ENCODE results near the gene PPP5C. TPM values are rescaled to one million over a fixed set of nuclear protein-coding genes. Genes with fewer than 3 reads are reported as not detected.

PPP5C gene
- total RNA-seq, 1 experiment from 2014 or later, result 130 TPM

DNA sequence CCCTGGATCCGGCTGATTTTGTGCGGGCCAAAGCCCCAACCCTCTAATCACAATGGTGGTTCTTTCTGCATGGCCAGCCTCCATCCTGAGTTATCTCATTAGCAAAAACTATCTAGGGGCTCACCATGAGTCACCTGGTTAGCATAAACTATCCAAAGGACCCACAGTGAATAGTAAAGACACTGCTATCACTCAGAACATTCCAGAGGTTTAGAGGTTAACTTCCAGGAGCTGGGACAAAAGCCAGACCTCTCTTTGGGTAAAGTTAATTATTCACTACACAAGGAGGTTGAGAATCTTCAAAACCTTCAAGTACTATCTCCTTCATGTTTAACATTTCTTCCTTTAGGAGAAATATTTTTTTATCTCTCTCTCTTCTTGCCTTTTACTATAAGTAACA lies 18.8 kb upstream of the PPP5C start:
- Mint-ChIP-seq H3K36me3 (ENCODE audit: insufficient read depth, unreplicated experiment) (peaks cover 13% of the 10 kb centered on the region), H3K4me3 (ENCODE audit: unreplicated experiment) (no peak overlapping the region), H3K27me3 (ENCODE audit: insufficient read depth, unreplicated experiment) (no peaks in the 10 kb centered on the region), H3K9me3 (ENCODE audit: unreplicated experiment) (peaks cover 47% of the 10 kb centered on the region), H3K27ac (ENCODE audit: unreplicated experiment) (no peak overlapping the region), H3K4me1 (ENCODE audit: low read depth, unreplicated experiment) (peaks cover 6% of the 10 kb centered on the region)
- POLR2A ChIA-PET, result no interaction called here
- CTCF ChIA-PET, result no interaction called here
- Histone ChIP-seq H3K9me3 (peaks cover 22% of the 10 kb centered on the region), H3K4me1 (no peaks in the 10 kb centered on the region; the same call in 1 of the 2 replicates), H3K4me3 (ENCODE audit: low read depth, low read length) (no peak overlapping the region), H3K36me3 (ENCODE audit: control insufficient read depth, insufficient read depth, low read length) (peaks cover 5% of the 10 kb centered on the region; the same call in 1 of the 2 replicates), H3K27me3 (replicated peaks; ENCODE audit: control insufficient read depth, insufficient read depth, low read length) (no peaks in the 10 kb centered on the region)
- intact Hi-C loops (cut with micrococcal nuclease; ENCODE audit: unreplicated experiment), result no loop called here
- no peak for DNase-seq
- no TSS peak for BruUV-seq (replicated peaks)
- TF ChIP-seq, protein P1, sequence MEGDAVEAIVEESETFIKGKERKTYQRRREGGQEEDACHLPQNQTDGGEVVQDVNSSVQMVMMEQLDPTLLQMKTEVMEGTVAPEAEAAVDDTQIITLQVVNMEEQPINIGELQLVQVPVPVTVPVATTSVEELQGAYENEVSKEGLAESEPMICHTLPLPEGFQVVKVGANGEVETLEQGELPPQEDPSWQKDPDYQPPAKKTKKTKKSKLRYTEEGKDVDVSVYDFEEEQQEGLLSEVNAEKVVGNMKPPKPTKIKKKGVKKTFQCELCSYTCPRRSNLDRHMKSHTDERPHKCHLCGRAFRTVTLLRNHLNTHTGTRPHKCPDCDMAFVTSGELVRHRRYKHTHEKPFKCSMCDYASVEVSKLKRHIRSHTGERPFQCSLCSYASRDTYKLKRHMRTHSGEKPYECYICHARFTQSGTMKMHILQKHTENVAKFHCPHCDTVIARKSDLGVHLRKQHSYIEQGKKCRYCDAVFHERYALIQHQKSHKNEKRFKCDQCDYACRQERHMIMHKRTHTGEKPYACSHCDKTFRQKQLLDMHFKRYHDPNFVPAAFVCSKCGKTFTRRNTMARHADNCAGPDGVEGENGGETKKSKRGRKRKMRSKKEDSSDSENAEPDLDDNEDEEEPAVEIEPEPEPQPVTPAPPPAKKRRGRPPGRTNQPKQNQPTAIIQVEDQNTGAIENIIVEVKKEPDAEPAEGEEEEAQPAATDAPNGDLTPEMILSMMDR (IDR thresholded peaks at IDR 0.05; ENCODE audit: insufficient read depth in 1 of 2, low read depth in 1 of 2, low read length in 1 of 2, severe bottlenecking in 1 of 2, unreplicated experiment in 1 of 2), result no peak

DNA sequence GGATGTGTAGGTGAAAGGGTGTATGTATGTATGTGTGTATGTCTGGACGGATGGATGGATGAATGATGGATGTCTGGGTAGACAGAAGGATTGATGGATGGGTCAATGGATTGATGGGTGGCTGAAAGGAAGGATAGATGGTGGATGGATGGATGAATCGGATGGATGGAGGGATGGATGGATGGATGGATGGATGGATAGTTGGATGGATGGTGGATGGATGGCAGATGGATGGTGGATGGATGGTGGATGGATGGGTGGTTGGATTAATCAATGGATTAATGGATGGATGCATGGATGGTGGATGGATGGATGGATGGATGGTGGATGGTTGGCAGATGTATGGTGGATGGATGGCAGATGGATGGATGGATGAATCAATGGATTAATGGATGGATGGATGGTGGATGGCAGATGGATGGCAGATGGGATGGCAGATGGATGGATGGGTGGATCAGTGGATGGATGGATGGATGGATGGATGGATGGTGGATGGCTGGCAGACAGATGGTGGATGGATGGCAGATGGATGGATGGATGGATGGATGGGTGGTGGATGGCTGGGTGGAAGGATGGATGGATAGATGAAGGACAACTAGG lies 16.5 kb upstream of the PPP5C start:
- Histone ChIP-seq H3K4me1 (no peaks in the 10 kb centered on the region), H3K27me3 (replicated peaks; ENCODE audit: control insufficient read depth, insufficient read depth, low read length) (no peaks in the 10 kb centered on the region), H3K9me3 (peaks cover 22% of the 10 kb centered on the region), H3K36me3 (ENCODE audit: control insufficient read depth, insufficient read depth, low read length) (peaks cover 5% of the 10 kb centered on the region; the same call in 1 of the 2 replicates), H3K4me3 (ENCODE audit: low read depth, low read length) (no peak overlapping the region)
- BruUV-seq (replicated peaks), result no TSS peak
- H3K27ac Mint-ChIP-seq (ENCODE audit: unreplicated experiment), result no peak overlapping the region
- POLR2A ChIA-PET, result no interaction called here
- no peak for DNase-seq
- peaks cover 13% of the 10 kb centered on the region for H3K36me3 Mint-ChIP-seq (ENCODE audit: insufficient read depth, unreplicated experiment)
- H3K27me3 Mint-ChIP-seq (ENCODE audit: insufficient read depth, unreplicated experiment), result no peaks in the 10 kb centered on the region
- intact Hi-C loops (cut with micrococcal nuclease; ENCODE audit: unreplicated experiment), result no loop called here
- CTCF ChIA-PET, result no interaction called here
- H3K4me3 Mint-ChIP-seq (ENCODE audit: unreplicated experiment), result no peak overlapping the region
- TF ChIP-seq, protein P1 (IDR thresholded peaks at IDR 0.05; ENCODE audit: insufficient read depth in 1 of 2, low read depth in 1 of 2, low read length in 1 of 2, severe bottlenecking in 1 of 2, unreplicated experiment in 1 of 2), result no peak
- H3K4me1 Mint-ChIP-seq (ENCODE audit: low read depth, unreplicated experiment), result peaks cover 6% of the 10 kb centered on the region
- peaks cover 43% of the 10 kb centered on the region for H3K9me3 Mint-ChIP-seq (ENCODE audit: unreplicated experiment)

DNA sequence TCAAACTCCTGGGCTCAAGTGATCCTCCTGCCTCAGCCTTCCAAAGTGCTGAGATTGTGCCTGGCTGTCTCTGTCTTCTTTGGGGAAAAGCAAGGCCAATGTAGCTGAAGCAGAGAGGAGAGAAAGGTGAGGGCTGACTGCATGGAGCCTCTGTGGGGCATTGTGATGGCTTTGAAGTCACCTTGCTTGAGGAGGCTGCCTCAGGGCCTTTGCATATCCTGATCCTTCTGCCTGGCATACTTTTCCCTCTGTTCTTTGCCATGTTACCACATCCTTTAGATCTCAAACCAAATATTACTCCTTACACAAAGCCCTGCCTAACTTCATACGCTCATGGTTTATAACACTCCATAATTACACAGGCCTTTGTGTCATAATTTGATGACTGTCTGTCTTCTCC lies 9.4 kb upstream of the PPP5C start:
- Mint-ChIP-seq H3K27me3 (ENCODE audit: insufficient read depth, unreplicated experiment) (peaks cover 1% of the 10 kb centered on the region), H3K36me3 (ENCODE audit: insufficient read depth, unreplicated experiment) (no peaks in the 10 kb centered on the region), H3K9me3 (ENCODE audit: unreplicated experiment) (no peaks in the 10 kb centered on the region), H3K27ac (ENCODE audit: unreplicated experiment) (no peak overlapping the region), H3K4me3 (ENCODE audit: unreplicated experiment) (no peak overlapping the region), H3K4me1 (ENCODE audit: low read depth, unreplicated experiment) (no peaks in the 10 kb centered on the region)
- Histone ChIP-seq H3K4me1 (no peaks in the 10 kb centered on the region), H3K4me3 (ENCODE audit: low read depth, low read length) (no peak overlapping the region), H3K27me3 (replicated peaks; ENCODE audit: control insufficient read depth, insufficient read depth, low read length) (no peaks in the 10 kb centered on the region), H3K36me3 (ENCODE audit: control insufficient read depth, insufficient read depth, low read length) (no peaks in the 10 kb centered on the region), H3K9me3 (no peaks in the 10 kb centered on the region)
- ChIA-PET POLR2A (no interaction called here), CTCF (no interaction called here)
- DNase-seq, result no peak
- intact Hi-C loops (cut with micrococcal nuclease; ENCODE audit: unreplicated experiment), result no loop called here
- BruUV-seq (replicated peaks), result no TSS peak
- TF ChIP-seq, protein P1 (IDR thresholded peaks at IDR 0.05; ENCODE audit: insufficient read depth in 1 of 2, low read depth in 1 of 2, low read length in 1 of 2, severe bottlenecking in 1 of 2, unreplicated experiment in 1 of 2), result no peak
